HG03175 (cell line): ENCODE results near the gene KIF5A.
"Not testable (repeated sequence)": the region's sequence is repeated elsewhere in the genome, so short reads cannot be mapped to it uniquely, and the experiment has no call there.

Experiments
- ATAC-seq: cut with Tn5 transposase; IDR thresholded peaks from one replicate; pipeline ENCODE4 v1.9.1; 2021; ENCODE audit warnings: mild to moderate bottlenecking, moderate library complexity; ENCODE audit not compliant: unreplicated experiment

The KIF5A gene

DNA sequence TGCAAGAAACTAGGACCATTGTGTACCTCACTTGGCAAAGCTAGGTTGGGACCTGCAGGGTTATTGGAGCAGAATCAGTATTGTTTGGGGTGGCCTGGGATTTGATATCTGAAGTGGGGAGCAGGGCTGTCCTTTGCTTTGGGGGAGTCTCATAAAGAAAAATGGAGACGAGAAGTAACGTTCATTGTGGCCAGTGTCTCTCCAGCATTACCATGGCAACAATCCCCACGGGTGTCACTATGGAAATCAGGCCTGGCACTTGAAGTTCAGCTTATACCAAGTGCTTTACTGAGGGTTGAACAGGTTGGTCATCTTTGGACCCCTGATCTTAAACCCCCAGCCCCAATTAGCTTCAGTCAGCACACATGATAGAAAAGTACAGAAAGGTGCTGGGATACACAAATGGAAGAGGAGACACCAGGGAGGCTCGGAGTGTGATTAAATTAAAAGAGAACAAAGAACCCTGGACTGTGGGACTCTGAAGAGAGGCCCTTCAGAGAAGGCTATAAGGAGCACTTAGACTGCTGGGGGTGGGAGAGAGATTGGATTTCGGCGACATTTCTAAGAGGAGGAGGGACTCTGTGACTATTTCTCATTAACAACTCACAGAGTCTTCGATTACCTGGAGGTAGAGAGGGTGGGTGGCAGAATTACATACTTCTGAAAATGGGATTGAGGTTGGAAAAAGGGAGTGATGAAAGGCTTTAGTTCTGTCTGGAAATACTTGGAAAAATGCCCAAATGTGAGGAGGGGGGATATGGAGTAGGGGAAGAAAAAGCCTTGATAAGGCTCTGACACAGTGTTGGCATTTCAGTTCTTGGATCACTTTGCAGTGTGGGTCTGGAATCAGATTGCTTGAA is 3.7 kb downstream of the KIF5A start:
- ATAC-seq = no peak

DNA sequence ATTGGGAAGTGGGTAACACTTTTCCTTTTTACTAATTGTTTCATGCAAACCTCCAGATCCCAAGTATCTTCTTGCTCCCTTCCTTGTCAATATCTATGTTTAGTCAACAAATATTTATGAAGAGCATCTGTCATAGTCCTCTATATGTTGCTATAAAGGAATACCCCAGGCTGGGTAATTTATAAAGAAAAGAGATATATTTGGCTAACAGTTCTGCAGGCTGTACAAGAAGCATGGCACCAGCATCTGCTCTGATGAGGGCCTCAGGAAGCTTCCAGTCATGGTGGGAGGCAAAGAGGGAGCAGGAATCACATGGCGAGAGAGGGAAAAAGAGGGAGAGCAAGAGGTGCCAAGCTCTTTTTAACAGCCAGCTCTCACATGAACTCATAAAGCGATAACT is 4.6 kb downstream of the KIF5A start:
- no peak for ATAC-seq

DNA sequence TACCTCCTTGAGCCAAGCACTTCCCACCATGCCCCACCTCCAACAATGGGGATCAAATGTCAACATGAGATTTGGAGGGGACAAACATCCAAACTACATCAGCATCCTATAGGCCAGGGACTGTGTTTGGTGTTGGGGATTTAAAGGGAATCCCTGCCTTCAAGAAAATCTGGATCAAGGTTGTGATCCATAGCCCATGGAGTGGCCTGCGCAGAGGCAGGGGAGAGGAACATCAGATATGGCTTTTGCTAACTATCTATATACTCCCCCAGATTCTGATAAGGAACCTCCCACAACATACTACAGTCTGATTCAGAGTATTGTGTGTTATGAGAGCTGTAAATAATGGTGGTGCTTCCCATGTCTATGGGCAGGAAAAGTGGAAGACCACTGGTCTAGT is 5.1 kb downstream of the KIF5A start:
- no peak for ATAC-seq

DNA sequence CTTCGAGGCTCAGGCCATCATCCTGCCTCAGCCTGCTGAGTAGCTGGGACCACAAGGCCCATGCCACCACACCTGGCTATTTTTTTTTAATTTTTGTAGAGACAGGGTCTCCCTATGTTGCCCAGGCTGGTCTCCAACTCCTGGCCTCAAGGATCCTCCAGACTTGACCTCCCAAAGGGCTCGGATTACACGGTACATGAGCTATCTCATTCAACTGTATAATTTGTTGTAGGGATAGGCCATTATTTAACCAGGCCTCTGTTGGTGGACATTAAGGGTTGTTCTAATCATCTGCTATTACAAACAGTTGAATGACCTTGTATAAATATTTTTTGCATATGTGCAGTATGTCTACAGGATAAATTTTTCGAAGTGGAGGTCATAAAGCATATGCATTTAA is 9.0 kb downstream of the KIF5A start:
- no peak for ATAC-seq

DNA sequence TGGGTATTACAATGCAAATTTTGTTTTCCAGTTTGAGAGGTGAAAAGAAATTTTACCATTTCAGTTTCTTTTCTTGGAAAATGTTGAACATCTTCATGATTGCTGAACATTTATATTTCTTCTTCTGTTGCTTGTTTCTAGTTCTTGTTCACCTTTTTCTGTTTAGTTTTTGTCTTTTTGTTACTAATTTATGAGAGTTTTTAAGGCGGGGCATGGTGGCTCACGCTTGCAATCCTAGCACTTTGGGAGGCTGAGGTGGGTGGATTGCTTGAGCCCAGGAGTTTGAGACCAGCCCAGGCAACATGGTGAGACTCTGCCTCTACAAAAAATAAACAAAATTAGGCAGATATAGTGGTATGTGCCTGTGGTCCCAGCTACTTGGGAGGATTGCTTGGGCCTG is 10.7 kb downstream of the KIF5A start:
- no peak for ATAC-seq

DNA sequence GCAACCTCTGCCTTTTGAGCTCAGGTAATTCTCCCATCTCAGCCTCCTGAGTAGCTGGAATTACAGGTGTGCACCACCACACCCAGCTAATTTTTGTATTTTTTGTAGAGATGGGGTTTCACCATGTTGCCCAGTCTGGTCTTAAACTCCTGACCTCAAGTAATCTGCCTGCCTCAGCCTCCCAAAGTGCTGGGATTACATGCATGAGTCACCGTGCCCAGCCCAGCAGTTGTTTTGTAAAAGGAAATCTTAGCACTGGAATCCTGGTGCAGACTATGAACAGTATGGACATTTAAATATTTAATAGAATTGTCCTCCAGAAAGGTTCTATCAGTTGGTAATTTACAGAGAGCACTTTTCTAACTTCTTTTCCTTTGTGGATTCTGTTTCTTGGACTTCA is 11.3 kb downstream of the KIF5A start:
- not testable (repeated sequence) for ATAC-seq

DNA sequence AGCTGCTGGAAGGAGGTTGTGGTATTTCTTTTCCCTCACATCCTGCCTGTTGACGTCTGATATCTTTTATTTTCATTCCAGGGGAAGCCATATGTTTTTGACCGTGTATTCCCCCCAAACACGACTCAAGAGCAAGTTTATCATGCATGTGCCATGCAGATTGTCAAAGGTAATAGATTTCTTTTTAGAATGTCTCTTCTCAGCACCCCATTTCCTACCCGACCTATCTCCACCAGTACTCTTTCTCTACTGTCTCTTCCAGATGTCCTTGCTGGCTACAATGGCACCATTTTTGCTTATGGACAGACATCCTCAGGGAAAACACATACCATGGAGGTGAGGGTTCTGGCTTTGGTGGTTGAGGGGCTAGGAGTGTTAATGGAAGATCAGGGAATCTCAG is 13.5 kb downstream of the KIF5A start:
- ATAC-seq = no peak

DNA sequence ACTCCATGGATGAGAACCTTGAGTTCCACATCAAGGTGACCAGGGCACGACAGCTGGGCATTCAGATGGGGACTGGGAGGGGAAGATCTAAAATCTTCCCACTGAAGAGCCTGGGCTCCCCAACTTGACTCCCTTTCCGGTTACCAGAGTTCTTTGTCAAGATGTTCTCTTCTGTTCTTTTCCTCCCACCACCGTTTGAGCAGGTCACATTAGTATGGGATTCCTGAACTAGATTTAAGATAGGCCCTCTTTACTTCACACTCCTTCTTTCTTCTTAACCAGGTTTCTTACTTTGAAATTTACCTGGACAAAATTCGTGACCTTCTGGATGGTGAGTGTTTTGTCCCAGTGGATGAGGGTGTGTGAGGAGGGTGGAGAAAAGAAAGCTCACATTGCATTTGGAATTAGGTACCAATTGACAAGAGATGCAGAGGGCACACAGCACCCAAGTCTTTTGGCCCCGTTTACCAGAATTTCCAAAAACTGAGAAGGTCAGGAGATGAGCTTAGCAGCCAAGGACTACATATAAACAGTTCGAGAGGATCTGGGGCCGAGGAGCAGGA is 14.4 kb downstream of the KIF5A start:
- ATAC-seq = no peak

DNA sequence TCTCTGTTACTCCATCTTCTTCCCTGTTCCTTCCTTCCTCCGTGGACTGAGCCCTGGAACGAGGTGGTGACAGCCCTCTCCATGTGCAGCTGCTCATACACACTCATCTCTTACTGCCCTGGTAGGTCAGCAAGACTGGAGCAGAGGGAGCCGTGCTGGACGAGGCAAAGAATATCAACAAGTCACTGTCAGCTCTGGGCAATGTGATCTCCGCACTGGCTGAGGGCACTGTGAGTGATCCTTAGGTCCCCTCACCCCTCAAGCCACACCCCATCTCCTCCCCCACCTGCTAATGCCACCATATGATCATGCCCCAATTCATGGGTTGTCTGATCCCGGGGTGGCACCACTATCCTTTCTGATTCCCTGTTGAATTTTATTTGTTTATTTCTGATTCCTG is 19.0 kb downstream of the KIF5A start:
- no peak for ATAC-seq

DNA sequence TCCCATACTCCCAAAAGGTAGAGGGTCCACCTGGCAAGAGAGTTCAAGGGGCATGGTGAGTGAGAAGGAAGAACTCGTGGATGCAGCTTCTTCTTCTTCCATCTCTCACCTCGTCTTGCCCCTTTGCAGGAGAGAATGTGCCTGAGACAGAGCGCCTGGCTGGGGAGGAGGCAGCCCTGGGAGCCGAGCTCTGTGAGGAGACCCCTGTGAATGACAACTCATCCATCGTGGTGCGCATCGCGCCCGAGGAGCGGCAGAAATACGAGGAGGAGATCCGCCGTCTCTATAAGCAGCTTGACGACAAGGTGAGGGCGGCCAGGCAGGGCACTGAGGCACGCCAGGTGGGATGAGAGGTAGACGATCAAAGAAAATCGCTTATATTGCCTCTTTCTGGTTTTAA is 20.0 kb downstream of the KIF5A start:
- ATAC-seq = no peak

DNA sequence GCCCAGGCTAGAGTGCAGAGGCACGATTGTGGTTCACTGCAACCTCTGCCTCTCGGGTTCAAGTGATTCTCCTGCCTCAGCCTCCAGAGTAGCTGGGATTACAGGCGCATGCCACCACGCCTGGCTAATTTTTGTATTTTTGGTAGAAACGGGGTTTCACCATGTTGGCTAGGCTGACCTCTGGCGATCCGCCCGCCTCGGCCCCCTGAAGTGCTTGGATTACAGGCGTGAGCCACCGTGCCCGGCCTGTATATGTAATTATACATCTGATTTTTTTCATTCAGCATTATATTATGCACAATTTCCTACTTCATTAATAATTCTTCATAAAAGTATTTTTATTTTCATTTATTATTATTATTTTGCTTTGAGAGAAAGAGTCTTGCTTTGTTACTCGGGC is 20.6 kb downstream of the KIF5A start:
- not testable (repeated sequence) for ATAC-seq

DNA sequence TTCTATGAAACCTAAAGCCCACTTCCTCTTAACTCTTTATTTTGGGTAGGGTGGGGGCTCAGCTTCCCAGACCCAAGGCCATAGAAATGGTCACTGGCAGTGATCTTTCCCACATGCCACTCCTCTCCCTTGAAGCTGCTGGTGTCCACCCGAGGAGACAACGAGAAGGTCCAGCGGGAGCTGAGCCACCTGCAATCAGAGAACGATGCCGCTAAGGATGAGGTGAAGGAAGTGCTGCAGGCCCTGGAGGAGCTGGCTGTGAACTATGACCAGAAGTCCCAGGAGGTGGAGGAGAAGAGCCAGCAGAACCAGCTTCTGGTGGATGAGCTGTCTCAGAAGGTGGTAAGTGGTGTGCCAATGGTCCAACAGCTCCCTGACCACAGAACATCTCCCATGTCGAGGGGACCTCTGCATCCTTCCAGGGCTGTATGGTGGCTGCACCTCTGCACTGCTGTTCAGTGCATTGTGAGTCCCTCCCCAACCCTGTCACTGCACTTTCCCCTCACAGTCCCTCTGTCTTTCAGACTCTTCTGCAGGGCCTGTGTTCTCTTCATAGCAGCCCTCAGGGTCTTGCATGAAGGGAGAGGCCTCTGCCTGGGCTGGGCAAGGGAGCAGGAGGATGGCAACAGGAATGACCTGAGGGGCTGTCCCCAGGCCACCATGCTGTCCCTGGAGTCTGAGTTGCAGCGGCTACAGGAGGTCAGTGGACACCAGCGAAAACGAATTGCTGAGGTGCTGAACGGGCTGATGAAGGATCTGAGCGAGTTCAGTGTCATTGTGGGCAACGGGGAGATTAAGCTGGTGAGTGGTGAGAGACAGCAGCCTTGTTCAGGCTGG is 22.3 kb downstream of the KIF5A start:
- ATAC-seq = no peak

DNA sequence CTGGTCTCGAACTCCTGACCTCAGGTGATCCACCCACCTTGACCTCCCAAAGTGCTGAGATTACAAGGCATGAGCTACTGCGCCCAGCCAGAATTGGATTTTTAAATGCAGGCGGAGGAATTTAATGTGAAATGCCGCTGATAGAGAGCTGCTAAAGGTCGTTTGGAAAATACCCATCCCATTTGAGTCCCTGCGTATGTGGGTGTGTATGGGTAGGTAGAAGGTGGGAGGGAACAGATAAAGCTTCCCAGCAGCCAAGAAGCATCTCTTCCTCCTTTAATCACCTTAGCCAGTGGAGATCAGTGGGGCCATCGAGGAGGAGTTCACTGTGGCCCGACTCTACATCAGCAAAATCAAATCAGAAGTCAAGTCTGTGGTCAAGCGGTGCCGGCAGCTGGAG is 25.0 kb downstream of the KIF5A start:
- ATAC-seq = no peak

DNA sequence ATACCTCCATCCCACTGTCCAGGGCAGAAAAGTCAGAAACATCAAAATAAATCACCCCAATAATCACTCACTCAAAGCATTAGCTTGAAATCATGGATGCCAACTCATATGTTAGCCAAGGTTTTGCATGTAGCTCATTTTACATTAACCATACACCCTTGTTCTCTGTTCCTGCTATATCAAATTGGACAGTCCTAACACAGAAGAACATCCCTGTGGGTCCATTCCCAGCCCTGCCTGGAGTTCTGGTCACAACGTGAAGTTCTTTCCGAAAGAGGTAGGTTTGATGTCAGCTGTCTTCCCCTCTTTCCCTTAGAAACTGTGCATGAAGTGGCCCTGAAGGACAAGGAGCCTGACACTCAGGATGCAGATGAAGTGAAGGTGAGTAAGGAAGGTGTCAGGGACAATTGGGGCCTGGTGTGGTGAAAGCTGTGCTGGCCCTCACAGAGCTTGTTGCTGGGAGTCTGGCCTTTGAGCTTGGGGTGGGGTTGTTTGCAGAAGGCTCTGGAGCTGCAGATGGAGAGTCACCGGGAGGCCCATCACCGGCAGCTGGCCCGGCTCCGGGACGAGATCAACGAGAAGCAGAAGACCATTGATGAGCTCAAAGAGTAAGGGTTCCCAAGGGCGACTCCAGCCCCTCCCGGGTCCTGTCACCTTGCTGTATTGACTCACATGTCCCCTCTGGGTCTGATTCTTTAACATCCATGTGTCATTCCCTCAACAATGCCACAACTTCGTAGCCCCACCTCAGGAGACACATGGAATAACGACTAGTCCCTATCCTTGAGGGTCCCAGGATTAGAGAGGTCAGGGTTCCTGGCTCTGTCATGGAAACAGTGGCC is 26.1 kb downstream of the KIF5A start:
- ATAC-seq = no peak

DNA sequence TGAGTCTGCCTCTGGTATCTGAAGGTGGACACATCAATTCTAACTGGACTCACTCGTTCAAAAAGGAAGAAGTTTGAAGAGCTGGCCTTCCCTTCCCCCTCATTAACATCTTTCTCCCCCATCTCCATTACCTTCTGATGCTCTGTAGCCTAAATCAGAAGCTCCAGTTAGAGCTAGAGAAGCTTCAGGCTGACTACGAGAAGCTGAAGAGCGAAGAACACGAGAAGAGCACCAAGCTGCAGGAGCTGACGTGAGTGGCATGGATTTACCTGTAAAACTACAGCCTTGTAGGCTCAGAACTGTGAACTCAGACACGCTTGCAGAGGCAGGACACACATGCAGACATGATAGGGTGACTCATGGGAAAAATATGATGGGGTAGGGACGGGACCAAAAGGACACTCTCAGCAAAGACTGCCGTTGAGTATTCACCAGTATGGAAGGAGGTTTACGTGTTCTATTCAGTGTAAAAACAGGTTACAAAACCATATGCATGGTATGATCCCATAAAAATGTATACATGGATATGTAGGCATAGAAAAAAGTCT is 26.8 kb downstream of the KIF5A start:
- no peak for ATAC-seq

DNA sequence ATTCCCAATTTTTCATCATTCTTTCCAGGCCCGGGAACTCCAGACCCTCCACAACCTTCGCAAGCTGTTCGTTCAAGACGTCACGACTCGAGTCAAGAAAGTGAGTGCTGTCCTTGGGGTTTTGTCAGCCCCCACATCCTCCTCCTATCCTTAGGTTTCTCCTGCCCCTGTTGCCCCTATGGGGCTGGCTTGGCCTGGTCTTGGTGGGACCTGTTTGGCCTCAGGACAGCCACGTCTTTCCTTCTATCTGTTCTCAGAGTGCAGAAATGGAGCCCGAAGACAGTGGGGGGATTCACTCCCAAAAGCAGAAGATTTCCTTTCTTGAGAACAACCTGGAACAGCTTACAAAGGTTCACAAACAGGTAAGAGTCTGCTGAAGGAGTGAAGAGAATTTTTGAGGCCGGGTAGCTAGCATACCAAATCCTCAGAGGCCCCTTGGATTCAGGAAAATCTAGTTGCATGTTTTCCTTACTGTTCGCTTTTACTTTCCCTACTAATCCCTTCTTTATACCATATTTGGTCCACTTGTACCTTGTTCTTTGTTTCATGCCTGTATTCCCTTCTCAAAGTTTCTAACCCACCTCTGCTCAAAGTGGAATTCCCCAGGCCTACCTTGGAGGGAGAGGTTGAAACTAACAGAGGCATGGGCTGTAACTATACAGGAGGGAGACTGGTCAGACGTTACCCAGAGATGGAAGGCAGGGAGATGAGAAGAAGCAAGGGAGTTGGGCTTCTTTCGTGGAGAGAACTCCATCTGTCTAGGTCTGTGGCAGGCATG is 28.3 kb downstream of the KIF5A start:
- no peak for ATAC-seq

DNA sequence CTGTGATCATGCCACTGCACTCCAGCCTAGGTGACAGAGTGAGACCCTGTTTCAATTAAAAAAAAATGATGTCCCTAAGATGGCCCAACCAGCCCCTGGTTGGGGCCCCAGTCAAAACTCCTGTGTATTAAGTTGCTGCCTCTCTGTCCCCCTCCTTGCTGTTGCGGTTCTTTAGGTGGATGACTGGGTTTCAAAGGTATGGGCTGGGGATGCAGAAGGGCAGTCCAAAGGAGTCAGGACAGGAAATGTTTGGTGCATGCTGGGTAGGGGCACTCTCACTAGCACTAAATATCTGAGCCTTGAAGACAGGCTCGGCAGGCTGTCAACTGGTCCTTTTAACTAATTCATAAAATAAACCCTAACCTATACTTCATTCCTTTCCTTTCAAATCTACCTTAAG is 29.2 kb downstream of the KIF5A start:
- ATAC-seq = no peak

DNA sequence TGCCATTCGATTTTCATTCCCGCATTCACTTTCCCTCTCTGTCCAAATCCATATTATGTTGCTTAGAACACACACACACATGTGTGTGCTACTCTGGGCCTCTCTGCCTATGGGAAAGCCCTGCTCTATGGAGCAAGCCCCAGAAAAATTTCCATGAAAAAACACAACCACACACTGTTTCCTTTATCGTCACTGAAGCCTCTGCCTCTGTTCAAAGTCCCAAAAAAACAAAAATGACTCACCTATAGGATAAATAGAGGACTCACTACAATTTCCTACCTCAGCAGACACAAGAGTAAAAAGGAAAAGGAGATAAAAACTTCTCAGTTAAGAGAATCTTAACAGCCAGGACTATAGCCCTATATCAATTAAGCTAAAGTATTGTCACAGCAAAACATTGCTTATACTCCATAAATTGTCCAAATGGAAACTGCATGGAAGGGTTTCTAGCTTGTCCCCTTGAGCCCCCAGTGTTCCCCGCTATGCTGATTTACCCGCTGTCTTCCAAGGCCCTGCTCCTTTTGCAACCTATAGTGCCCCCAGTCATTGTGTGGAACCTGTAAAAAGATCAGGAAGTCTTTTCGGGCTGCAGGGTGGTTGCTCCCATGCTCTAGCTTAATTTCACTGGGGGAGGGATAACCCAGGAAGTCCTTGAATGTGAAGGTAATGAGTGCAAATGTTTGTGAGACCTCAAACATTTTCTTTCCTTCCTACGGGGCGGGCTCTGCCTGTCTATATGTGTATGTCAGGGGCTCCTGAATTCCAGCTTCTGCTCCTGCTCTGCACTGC is 30.0 kb downstream of the KIF5A start:
- no peak for ATAC-seq

DNA sequence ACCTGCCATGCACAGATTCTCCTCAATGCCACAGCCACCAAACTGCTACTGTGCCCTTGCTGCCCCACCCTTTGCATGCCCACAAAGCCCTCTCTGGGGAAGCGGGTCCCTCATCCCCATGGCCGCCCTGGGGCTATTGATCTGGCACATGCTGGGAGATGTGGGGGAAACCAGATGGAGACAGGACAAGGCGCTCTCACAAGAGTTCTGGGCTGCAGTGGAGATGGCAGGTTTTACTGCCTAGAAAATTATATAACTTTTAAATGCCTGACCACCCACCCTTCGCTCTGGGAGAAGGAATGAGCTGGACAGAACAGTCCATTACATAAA is 30.6 kb downstream of the KIF5A start:
- ATAC-seq = no peak
